Sciatic nerve (tissue), 2 donors: ENCODE results near the gene TRIM6. TPM values are rescaled to one million over a fixed set of nuclear protein-coding genes. Genes with fewer than 3 reads are reported as not detected.
"Not testable (repeated sequence)": the region's sequence is repeated elsewhere in the genome, so short reads cannot be mapped to it uniquely, and the experiment has no call there.

Source experiments
- ATAC-seq: fragments of 200-7000 bp; cut with Tn5 transposase; one replicate; pipeline ENCODE4 v1.9.1; 2020; ENCODE audit warnings: mild to moderate bottlenecking, moderate library complexity
- DNase-seq: peaks from one replicate; pipeline ENCODE4 v3.0.0-alpha.2; 2020; ENCODE audit warnings: low spot score
- intact Hi-C: fragments of 100-400 bp; cut with DNase I; formaldehyde crosslinking; loops from one replicate; pipeline ENCODE4 v1.14.2; 2022
- total RNA-seq: library from RNA; stranded (reverse); fragmentation: NEBNext Ultra II Directional; extraction: Animal tissue kit (Norgen Biotek cat#: 25700); gene quantifications from one replicate; pipeline ENCODE4 v1.2.1, GENCODE V29; 2021
- donor health status: DM: no; HTN: no; CAD: no.
- donor health status: DM: no; HTN: no; CAD: no.

TRIM6 gene
- total RNA-seq, 1 donor from 2014 or later = 3.3 TPM

DNA sequence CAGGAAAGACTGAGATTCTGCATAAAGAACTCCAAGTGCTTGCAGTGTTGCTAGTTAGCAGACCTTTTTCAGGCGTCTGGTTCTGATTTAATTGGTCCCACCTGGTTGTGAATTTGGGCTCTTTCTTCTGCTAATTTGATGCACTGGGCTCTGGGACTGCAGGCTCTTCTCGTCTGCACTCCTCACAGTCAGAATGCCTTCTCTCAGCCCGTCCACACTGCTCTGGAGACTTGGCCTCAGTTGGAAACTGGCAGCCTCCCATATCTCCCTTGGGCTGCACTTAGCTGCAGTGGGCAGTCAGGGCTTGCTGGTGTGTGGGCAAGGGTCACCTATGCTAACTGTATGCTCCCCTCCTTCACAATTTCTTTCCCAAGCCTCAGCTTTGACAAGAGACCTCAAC, 1.5 kb downstream of the TRIM6 start:
- ATAC-seq (no peak), DNase-seq (no peak)
- intact Hi-C loops = loop anchor here (10.0 kb wide), 1 partner anchor 207 kb away; the partner anchor contains the start of gene OR52N2

- peak; percentile 81 for DNase-seq
- peak; percentile 89 for ATAC-seq
- intact Hi-C loops = no loop called here
These were observed 4.0 kb downstream of the TRIM6 start for GRCh38 chr11:5600374-5600851.

DNA sequence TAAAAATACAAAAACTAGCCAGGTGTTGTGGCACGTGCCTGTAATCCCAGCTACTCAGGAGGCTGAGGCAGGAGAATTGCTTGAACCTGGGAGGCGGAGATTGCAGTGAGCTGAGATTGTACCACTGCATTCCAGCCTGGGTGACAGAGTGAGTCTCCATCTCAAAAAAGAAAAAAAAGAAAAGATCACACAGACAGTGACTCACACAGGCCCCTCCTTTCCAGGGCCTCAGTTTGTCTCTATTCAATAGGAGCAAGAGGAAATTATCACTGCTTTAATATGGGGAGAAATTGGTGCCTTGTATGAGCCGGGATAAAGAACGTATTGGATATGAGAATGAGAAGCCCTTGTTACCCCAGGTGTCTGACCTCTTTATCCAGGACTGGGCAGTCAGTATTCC, 6.4 kb downstream of the TRIM6 start:
- DNase-seq, ATAC-seq, intact Hi-C loops: not testable (repeated sequence)

- DNase-seq (no peak), ATAC-seq (no peak)
- intact Hi-C loops = no loop called here
These were observed 6.9 kb downstream of the TRIM6 start for GRCh38 chr11:5603326-5603725.

DNA sequence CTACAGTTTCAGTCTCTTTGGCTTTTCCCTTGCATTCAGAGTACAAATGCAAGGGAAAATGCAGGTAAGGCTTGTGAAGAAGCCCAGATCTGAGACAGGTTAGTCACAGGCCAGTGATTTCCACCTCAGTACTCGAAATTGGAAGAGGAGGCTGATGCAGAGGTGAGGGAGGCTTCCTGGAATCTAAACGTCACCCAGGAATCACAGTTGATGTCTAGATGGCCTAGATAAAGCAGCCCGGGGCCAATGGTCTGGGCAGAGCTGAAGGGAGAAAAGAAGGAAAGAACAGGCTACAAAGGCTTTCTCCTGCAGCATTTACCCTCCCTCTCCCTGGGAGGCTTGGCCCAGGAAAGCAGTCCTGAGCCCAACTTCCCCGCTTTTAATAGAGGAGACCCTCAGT, 8.5 kb downstream of the TRIM6 start:
- DNase-seq (no peak), ATAC-seq (no peak)
- intact Hi-C loops = no loop called here

- ATAC-seq (no peak), DNase-seq (no peak)
- intact Hi-C loops = no loop called here
These were observed 9.4 kb downstream of the TRIM6 start for GRCh38 chr11:5605849-5606248.

DNA sequence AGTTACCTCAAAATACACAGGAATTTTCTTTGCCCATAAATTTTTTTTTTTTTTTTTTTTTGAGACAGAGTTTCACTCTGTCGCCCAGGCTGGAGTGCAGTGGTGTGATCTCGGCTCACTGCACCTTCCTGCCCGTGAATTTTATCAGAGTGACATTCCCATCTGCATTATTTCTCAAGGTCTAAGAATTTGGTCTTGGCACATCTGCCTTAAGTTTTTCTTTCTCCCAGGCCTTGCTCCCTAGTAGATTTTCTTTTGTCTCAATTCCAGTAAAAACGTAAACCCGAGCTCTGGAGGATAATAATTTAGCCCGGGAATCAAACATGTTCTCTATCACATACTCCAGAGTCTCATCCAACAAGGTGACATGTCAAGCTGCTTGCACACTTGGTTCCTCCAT, 12.4 kb downstream of the TRIM6 start:
- no peak for DNase-seq
- ATAC-seq = no peak
- intact Hi-C loops = no loop called here

- DNase-seq (no peak), ATAC-seq (no peak)
- intact Hi-C loops = no loop called here
These were observed 14.0 kb downstream of the TRIM6 start for GRCh38 chr11:5610446-5610845.

- ATAC-seq = no peak
- no peak for DNase-seq
- intact Hi-C loops = no loop called here
These were observed 15.2 kb downstream of the TRIM6 start for GRCh38 chr11:5611627-5612026.

- intact Hi-C loops = no loop called here
- ATAC-seq (no peak), DNase-seq (no peak)
These were observed 22.4 kb downstream of the TRIM6 start for GRCh38 chr11:5618807-5619206.

- DNase-seq (no peak), ATAC-seq (no peak)
- intact Hi-C loops = no loop called here
These were observed 24.4 kb downstream of the TRIM6 start for GRCh38 chr11:5620651-5621521.

GRCh38 chr11:5621580-5621979, 25.1 kb downstream of the TRIM6 start:
- intact Hi-C loops = no loop called here
- no peak for ATAC-seq
- DNase-seq = no peak

DNA sequence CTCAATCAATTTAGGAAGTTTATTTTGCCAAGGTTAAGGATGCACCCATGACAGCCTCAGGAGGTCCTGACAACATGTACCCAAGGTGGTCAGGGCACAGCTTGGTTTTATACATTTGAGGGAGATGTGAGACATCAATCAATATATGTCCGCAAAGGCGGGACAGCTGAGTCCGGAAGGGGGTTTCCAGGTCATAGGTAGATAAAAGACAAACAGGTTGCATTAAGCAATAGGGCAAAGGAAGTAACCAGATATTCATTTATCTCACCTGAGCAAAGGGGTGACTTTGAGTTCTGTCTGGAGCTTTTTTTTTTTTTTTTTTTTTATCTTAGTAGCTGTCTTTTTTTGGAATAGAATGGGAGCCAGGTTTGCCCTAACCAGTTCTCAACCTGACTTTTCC, 26.4 kb downstream of the TRIM6 start:
- DNase-seq (no peak), ATAC-seq (no peak)
- intact Hi-C loops = no loop called here

DNA sequence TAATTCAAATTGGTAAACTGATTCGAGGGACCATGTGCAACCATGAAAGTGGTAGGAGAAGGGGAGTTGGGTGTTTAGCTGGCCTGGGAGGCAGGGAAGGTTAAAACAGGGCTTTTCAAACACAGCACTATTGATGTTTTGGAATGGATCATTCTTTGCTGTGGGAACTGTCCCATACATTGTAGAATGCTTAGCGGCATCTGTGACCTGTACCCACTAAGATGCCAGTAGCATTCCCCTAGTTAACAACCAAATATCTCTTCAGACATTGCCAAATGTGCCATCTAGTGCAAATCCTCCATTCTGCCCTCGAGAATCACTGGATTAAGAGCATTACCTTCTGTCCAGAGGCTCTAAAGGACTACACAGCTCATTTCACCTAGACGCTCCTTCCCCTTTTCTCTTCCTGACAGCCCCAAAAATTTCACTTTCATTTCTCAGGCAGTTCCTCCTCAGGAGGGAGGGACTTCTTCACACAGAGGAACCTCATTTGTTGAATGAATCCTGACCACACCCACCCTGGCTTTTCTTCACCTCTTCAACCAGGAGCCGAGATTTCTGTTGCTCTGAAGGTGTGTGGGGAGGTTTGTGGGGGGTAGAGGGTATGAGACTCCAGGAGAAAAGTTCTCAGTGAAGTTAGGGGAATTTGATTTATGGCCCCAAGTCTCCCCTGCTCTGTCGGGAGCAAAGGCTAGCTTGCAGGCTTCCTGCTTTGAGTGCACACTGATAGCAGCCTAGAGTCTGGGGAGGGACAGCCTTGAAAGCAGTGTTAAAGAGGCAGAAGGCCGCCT, 28.2 kb downstream of the TRIM6 start, which contains the start of gene TRIM34:
Gene TRIM34 (plus strand): TSS at position 513 of the 791 bp plus-strand sequence. CDS start 7,331 bp downstream, outside the sequence.
- peak; percentile 64 for DNase-seq
- intact Hi-C loops = no loop called here
- peak; percentile 96 for ATAC-seq

DNA sequence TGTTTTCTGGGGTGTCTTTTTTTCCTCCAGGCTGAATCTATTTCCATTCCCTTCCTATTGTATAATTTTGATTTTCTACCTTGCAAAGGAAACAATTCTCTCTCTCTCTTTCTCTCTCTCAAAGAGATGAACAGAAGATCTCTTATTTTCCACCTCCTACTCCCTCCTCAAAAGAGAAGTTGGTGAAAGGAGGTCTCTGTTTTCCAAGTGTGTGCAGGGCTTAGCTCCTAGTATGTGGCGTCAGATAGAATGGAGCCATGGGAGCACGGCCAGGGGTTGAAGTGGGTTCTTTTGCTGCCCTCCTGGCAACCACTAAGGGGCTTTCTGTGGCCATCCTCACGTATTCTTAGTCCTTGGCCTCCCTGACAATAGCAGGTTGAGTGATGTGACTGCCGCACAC, 28.8 kb downstream of the TRIM6 start:
- no peak for DNase-seq
- intact Hi-C loops = no loop called here
- ATAC-seq = peak; percentile 24

DNA sequence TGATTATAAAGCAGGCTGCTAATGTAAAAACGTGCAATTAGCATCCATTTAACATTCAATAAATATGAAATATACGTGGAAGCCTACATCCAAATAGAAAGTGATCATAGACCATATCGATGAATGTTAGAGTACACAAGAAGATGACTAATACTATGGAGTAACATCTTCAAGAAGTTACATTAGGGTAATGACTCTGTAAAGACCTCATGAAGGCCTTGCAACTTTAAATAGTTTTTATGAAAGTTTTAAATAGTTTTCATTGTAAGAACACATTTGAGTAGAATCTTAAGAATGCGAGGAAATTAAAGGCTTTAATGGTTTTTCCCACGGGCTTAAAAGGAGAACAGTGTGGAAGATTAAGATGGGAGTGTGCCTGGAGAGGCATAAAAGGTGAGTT, 29.8 kb downstream of the TRIM6 start:
- no peak for DNase-seq
- intact Hi-C loops = no loop called here
- no peak for ATAC-seq

DNA sequence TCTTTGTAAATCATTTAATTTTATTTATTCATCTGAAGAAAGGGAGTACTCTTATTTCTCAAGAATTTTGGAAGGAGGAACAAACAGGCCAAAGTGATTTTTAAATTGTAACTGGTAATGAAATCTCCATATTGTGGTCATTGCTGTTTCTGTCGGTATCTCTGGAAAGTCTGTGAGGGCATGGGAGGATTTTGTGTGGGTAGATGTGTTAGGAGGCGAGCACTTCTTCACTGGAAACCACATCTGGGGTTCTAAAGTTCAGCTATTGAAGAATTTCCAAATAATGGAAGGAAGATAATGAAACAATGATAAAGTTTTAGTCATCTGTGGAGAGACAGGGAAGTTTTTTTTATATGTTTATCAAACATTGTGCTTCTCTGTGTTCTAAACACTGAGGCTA, 35.0 kb downstream of the TRIM6 start:
- intact Hi-C loops = no loop called here
- no peak for DNase-seq
- no peak for ATAC-seq

DNA sequence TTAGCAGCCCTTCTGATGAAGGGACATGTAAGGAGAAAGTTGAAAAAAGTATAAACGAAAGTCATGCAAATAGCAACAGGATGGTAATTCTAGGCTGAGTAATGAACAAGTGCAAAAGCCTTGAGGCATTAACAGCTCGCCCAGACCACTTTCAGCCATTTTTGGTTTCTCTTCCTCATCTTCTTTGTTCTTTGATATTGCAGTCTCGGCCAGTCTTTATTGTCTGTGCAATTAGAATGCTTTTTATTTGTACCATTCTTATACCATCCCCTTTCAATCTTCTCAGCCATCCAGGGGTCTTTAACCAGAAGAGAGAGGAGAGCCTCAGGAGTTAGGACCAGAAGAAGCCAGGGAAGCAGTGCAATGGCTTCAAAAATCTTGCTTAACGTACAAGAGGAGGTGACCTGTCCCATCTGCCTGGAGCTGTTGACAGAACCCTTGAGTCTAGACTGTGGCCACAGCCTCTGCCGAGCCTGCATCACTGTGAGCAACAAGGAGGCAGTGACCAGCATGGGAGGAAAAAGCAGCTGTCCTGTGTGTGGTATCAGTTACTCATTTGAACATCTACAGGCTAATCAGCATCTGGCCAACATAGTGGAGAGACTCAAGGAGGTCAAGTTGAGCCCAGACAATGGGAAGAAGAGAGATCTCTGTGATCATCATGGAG, 35.7 kb downstream of the TRIM6 start:
- DNase-seq (no peak), ATAC-seq (no peak)
- intact Hi-C loops = no loop called here

DNA sequence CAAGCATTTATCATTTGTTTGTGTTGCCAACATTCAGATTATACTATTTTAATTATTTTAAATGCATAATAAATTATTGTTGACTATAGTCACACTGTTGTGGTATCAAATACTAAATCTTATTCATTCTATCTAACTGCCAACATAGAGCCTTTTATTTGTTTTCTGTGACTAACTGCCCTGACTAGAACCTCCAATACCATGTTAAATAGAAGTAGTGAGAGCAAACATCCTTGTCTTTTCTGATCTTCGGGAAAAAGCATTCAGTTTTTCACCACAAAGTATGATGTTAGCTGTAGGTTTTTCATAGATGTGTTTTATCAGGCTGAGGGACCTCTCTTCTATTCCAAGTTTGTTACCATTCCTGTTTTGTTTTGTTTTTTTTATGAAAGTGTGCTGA, 43.5 kb downstream of the TRIM6 start:
- ATAC-seq (no peak), DNase-seq (no peak)
- intact Hi-C loops = no loop called here
